Kidney glomerular epithelial cell (primary cell): Measurements from ENCODE around the gene KRTAP2-3.
A peak's percentile ranks its signal among the peaks of the same experiment; 100 is the strongest.

Experiments
- DNase-seq: peaks from one replicate; lab custom pipeline; 2025; lab: John Stamatoyannopoulos, UW

Gene KRTAP2-3

GRCh38 chr17:41029633-41030245 is 30.2 kb downstream of the KRTAP2-3 start, which contains the start of gene KRTAP1-4:
Gene KRTAP1-4, minus strand, starts transcription at chr17:41030195. Its CDS starts 117 bp downstream, at chr17:41030078.
- no peak for DNase-seq

- DNase-seq = no peak
Measured at GRCh38 chr17:41026715-41027471, 33.0 kb downstream of the KRTAP2-3 start, which contains the start of gene KRTAP1-5. Gene KRTAP1-5, minus strand, starts transcription at chr17:41027208. Its CDS starts 53 bp downstream, at chr17:41027155.

GRCh38 chr17:41024697-41025096 is 35.2 kb downstream of the KRTAP2-3 start:
- no peak for DNase-seq

- DNase-seq = no peak
Measured at GRCh38 chr17:41020336-41020735, 39.6 kb downstream of the KRTAP2-3 start.

- no peak for DNase-seq
Measured at GRCh38 chr17:41019415-41019814, 40.5 kb downstream of the KRTAP2-3 start.

GRCh38 chr17:41018541-41018940 is 41.4 kb downstream of the KRTAP2-3 start:
- no peak for DNase-seq

- DNase-seq = no peak
Measured at GRCh38 chr17:41016578-41017215, 43.2 kb downstream of the KRTAP2-3 start.

GRCh38 chr17:41015454-41015853 is 44.5 kb downstream of the KRTAP2-3 start:
- peak; percentile 10 for DNase-seq

GRCh38 chr17:41013606-41014005 is 46.3 kb downstream of the KRTAP2-3 start:
- DNase-seq = no peak

GRCh38 chr17:41013181-41013580 is 46.7 kb downstream of the KRTAP2-3 start:
- no peak for DNase-seq

- DNase-seq = no peak
Measured at GRCh38 chr17:41012326-41013120, 47.4 kb downstream of the KRTAP2-3 start.

GRCh38 chr17:41010441-41010840 is 49.5 kb downstream of the KRTAP2-3 start:
- no peak for DNase-seq

GRCh38 chr17:41009936-41010335 is 50.0 kb downstream of the KRTAP2-3 start:
- DNase-seq = no peak

GRCh38 chr17:41009301-41009760 is 50.6 kb downstream of the KRTAP2-3 start:
- no peak for DNase-seq
